Activated naive CD4-positive, alpha-beta T cell treated with anti-CD3 and anti-CD28 coated beads, Interleukin-2, amount 50 U/mL, for 24 hours (primary cell): ENCODE results near the gene MTMR6.

Experiments used
- H3K27ac Mint-ChIP-seq: one replicate; pipeline ENCODE4 v1.8.0; 2021; ENCODE audit warnings: mild to moderate bottlenecking, mixed read lengths
- H3K27me3 Mint-ChIP-seq: one replicate; pipeline ENCODE4 v1.8.0; 2021; ENCODE audit warnings: mixed read lengths
- H3K36me3 Mint-ChIP-seq: one replicate; pipeline ENCODE4 v1.8.0; 2021; ENCODE audit warnings: mixed read lengths
- H3K4me1 Mint-ChIP-seq: one replicate; pipeline ENCODE4 v1.8.0; 2021; ENCODE audit warnings: mixed read lengths
- H3K4me3 Mint-ChIP-seq: one replicate; pipeline ENCODE4 v1.8.0; 2021; ENCODE audit warnings: mild to moderate bottlenecking, mixed read lengths
- H3K9me3 Mint-ChIP-seq: one replicate; pipeline ENCODE4 v1.8.0; 2021; ENCODE audit warnings: mixed read lengths

The MTMR6 gene

DNA sequence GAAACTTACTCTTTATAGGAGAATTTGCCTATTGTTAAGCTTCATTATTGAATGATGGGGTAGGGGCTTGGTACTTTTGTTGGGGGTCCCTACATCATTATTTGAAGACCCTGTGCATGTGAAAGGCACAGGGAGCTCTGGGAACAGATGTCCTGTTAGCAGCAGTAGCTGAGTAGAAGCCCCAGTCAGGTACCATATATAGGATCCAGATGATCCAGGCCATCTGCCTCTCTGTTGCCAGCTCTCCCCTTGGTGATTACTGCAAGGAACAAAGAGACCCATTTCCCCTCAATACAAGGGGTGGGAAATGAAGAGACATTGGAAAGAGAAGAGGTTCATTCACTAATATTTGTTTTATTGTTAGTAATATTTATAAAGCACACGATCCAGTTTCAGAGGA is 4.4 kb upstream of the MTMR6 start:
- Mint-ChIP-seq H3K27me3 (peaks cover 2% of the 10 kb centered on the region), H3K9me3 (no peaks in the 10 kb centered on the region), H3K4me3 (no peak overlapping the region), H3K36me3 (no peaks in the 10 kb centered on the region), H3K4me1 (peaks cover 6% of the 10 kb centered on the region), H3K27ac (no peak overlapping the region)

- peaks cover 2% of the 10 kb centered on the region for H3K36me3 Mint-ChIP-seq
- no peaks in the 10 kb centered on the region for H3K9me3 Mint-ChIP-seq
- H3K27ac Mint-ChIP-seq: no peak overlapping the region
- peaks cover 28% of the 10 kb centered on the region for H3K4me1 Mint-ChIP-seq
- no peak overlapping the region for H3K4me3 Mint-ChIP-seq
- H3K27me3 Mint-ChIP-seq: peaks cover 2% of the 10 kb centered on the region
Observed at GRCh38 chr13:25288966-25289365, 1.7 kb upstream of the MTMR6 start.

DNA sequence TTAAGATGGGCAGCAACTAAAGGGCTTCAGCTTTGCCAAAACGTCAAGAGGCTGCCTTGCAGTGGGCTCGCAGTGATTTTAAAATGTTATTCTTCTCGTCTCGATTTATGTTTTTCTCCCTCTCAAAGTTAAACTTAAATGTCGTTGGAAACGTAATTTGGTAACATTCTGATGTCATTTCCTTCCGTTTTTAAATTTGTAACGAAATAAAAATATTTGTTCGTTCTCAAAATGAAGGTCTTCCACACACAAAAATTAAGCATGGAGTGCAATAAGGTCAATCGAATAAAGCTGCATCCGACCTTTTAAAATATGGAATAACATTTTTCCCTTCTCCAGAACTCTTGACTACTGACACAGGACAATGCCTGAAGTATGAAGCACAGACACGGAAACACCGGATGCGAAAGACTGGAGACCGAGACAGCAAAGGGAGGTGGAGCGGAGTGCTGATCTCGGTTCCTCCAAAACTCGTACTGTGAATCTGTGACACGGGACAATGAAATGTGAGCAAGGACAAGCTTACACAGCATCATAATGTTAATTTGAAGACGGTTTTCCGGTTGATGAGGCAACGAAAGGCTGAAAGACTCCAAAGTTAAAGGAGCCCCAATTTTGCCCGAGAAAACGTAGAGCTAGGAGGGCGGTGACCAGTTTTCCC is 850 bp downstream of the MTMR6 start:
- H3K36me3 Mint-ChIP-seq: peaks cover 6% of the 10 kb centered on the region
- no peaks in the 10 kb centered on the region for H3K9me3 Mint-ChIP-seq
- peaks cover 45% of the 10 kb centered on the region for H3K4me1 Mint-ChIP-seq
- H3K27me3 Mint-ChIP-seq: peaks cover 2% of the 10 kb centered on the region
- H3K27ac Mint-ChIP-seq: peak overlapping the region; percentile 82
- H3K4me3 Mint-ChIP-seq: peak overlapping the region; percentile 96

- Mint-ChIP-seq H3K36me3 (peaks cover 7% of the 10 kb centered on the region), H3K4me1 (peaks cover 87% of the 10 kb centered on the region), H3K4me3 (peak overlapping the region; percentile 28), H3K9me3 (no peaks in the 10 kb centered on the region), H3K27ac (no peak overlapping the region), H3K27me3 (no peaks in the 10 kb centered on the region)
Observed at GRCh38 chr13:25281935-25282332, 5.4 kb downstream of the MTMR6 start.

DNA sequence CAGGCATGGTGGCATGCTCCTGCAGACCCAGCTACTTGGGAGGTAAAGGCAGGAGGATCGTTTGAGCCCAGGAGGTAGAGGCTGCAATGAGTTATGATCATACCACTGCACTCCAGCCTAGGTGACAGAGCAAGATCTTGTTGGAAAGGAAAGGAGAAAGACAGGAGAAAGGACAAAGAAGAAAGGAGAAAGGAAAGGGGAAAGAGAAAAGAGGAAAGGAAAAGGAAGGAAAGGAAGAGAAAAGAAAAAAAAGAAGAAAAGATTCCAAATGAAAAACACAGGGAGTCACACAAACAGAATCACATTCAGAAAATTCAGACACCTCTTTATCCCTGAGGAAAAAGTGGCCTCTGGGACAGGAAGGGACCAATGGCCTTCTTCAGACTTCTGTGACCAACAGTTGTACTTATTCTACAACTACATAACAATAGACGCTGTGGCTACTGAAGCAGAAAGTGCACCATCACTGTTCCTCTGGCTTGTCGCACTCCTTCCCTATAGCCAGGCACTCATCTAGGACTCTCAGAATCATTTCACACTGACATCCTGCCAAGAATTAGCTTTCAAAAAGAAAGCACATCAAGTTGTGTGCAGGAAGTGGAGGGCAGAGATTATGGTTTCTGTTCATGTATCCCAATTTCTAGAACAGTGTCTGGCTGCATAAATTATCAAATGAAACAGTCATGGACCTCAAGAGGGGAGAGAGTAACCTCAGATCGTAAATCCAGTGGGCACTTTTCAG is 5.9 kb downstream of the MTMR6 start:
- Mint-ChIP-seq H3K27ac (peak overlapping the region; percentile 10), H3K4me3 (peak overlapping the region; percentile 28)

DNA sequence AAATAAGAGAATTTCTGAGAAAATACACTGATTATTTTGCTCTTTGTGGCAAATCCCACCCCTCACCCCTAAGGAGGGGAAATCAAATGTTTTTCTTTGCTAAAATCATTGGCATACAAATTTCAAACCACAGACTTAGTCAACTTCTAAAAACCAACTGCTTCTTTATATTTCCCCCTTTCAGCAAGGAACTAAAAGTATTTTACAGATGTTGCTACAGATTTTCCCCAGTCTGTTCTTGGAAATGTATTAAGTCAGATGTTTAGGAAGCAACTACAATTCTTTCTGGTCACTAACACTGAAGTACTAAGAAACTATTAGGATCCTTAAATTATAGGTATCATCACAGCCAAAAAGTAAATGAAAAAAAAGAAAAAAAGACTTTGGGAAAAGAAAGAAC is 6.9 kb downstream of the MTMR6 start:
- Mint-ChIP-seq H3K9me3 (no peaks in the 10 kb centered on the region), H3K27me3 (no peaks in the 10 kb centered on the region), H3K36me3 (peaks cover 6% of the 10 kb centered on the region), H3K4me1 (peaks cover 85% of the 10 kb centered on the region), H3K27ac (peak overlapping the region; percentile 43), H3K4me3 (no peak overlapping the region)

More for the DNA sequence above, 5.9 kb downstream of the MTMR6 start:
- H3K36me3 Mint-ChIP-seq: peaks cover 6% of the 10 kb centered on the region
- peaks cover 89% of the 10 kb centered on the region for H3K4me1 Mint-ChIP-seq
- H3K27me3 Mint-ChIP-seq: no peaks in the 10 kb centered on the region
- no peaks in the 10 kb centered on the region for H3K9me3 Mint-ChIP-seq

- no peaks in the 10 kb centered on the region for H3K27me3 Mint-ChIP-seq
- peak overlapping the region; percentile 73 for H3K27ac Mint-ChIP-seq
- peak overlapping the region; percentile 27 for H3K4me3 Mint-ChIP-seq
- no peaks in the 10 kb centered on the region for H3K9me3 Mint-ChIP-seq
- H3K4me1 Mint-ChIP-seq: peaks cover 56% of the 10 kb centered on the region
- peaks cover 4% of the 10 kb centered on the region for H3K36me3 Mint-ChIP-seq
Observed at GRCh38 chr13:25276748-25277147, 10.5 kb downstream of the MTMR6 start.

DNA sequence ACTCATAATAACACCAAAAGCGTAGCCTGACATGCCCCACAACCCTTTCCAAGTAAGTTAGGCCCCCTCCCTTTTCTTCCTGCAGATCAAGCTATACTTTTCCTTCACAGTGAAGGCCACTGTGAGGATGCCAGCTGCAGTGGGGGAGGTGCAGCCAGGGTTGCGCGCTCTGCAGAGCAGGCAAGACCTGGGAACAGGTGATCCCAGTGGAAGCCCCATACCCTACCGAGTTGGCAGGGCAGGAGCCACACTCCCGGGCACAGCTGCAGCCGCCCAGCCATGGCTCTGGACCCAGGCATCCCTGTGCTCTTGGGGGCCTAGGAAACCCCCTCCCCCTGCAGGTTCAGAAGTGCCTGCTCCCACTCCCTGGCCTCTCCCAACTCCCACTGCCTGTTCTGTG is 18.7 kb downstream of the MTMR6 start:
- peaks cover 12% of the 10 kb centered on the region for H3K36me3 Mint-ChIP-seq
- no peak overlapping the region for H3K4me3 Mint-ChIP-seq
- no peaks in the 10 kb centered on the region for H3K9me3 Mint-ChIP-seq
- H3K27me3 Mint-ChIP-seq: no peaks in the 10 kb centered on the region
- peaks cover 14% of the 10 kb centered on the region for H3K4me1 Mint-ChIP-seq
- no peak overlapping the region for H3K27ac Mint-ChIP-seq

GRCh38 chr13:25267715-25268114 is 19.6 kb downstream of the MTMR6 start:
- Mint-ChIP-seq H3K4me3 (no peak overlapping the region), H3K9me3 (no peaks in the 10 kb centered on the region), H3K27ac (no peak overlapping the region), H3K36me3 (peaks cover 12% of the 10 kb centered on the region), H3K4me1 (peaks cover 14% of the 10 kb centered on the region), H3K27me3 (no peaks in the 10 kb centered on the region)

- Mint-ChIP-seq H3K27me3 (no peaks in the 10 kb centered on the region), H3K9me3 (no peaks in the 10 kb centered on the region), H3K36me3 (peaks cover 10% of the 10 kb centered on the region), H3K4me1 (peaks cover 14% of the 10 kb centered on the region), H3K27ac (no peak overlapping the region), H3K4me3 (no peak overlapping the region)
Observed at GRCh38 chr13:25266706-25267105, 20.6 kb downstream of the MTMR6 start.

GRCh38 chr13:25262261-25262660 is 25.0 kb downstream of the MTMR6 start:
- no peak overlapping the region for H3K4me3 Mint-ChIP-seq
- H3K27me3 Mint-ChIP-seq: no peaks in the 10 kb centered on the region
- no peaks in the 10 kb centered on the region for H3K4me1 Mint-ChIP-seq
- no peaks in the 10 kb centered on the region for H3K9me3 Mint-ChIP-seq
- H3K36me3 Mint-ChIP-seq: peaks cover 16% of the 10 kb centered on the region
- H3K27ac Mint-ChIP-seq: no peak overlapping the region

DNA sequence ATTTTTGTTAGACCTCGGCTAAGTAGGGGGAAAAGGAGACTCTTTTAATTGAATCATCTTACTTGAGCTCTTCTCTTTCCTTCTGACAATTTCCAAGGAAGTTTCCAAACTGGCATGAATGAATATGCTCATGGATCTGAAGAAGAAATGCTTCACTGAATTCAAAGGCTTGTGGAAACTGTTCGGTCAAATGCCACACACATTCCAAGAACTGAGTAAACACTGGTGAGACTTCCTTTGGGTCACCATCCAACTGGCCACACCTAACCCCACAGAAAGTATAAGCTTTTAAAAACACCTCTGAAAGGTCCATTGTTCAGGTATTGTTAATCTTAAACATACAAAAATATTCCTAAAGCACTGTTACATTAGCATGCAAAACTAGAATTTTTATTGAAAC is 33.6 kb downstream of the MTMR6 start:
- Mint-ChIP-seq H3K4me1 (no peaks in the 10 kb centered on the region), H3K4me3 (no peak overlapping the region), H3K27me3 (no peaks in the 10 kb centered on the region), H3K36me3 (peaks cover 26% of the 10 kb centered on the region), H3K27ac (no peak overlapping the region), H3K9me3 (no peaks in the 10 kb centered on the region)

DNA sequence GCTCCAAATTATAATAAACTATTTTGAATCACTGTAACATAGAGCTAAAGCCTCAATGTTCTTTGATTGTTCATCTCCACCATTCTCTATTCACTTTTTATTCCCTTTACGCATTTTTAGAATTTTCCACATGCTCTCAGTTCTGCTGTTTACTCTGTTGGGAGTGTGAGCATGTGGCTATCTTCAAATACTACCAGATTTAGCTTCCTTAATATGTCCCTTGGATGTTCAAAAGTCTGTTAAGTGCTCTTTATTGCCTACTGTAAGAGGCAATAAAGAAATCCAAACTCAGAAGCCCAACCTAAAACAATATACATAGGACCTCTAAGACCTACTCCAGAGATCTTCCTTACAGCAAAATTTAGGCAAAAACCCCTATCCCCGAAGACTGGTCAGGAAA is 34.5 kb downstream of the MTMR6 start:
- H3K9me3 Mint-ChIP-seq: no peaks in the 10 kb centered on the region
- peaks cover 26% of the 10 kb centered on the region for H3K36me3 Mint-ChIP-seq
- no peak overlapping the region for H3K27ac Mint-ChIP-seq
- H3K4me1 Mint-ChIP-seq: no peaks in the 10 kb centered on the region
- no peaks in the 10 kb centered on the region for H3K27me3 Mint-ChIP-seq
- H3K4me3 Mint-ChIP-seq: no peak overlapping the region

- H3K4me3 Mint-ChIP-seq: no peak overlapping the region
- H3K36me3 Mint-ChIP-seq: peaks cover 21% of the 10 kb centered on the region
- no peaks in the 10 kb centered on the region for H3K4me1 Mint-ChIP-seq
- H3K9me3 Mint-ChIP-seq: no peaks in the 10 kb centered on the region
- H3K27ac Mint-ChIP-seq: no peak overlapping the region
- no peaks in the 10 kb centered on the region for H3K27me3 Mint-ChIP-seq
Observed at GRCh38 chr13:25252225-25252624, 35.1 kb downstream of the MTMR6 start.

- no peaks in the 10 kb centered on the region for H3K27me3 Mint-ChIP-seq
- H3K36me3 Mint-ChIP-seq: peaks cover 23% of the 10 kb centered on the region
- H3K9me3 Mint-ChIP-seq: no peaks in the 10 kb centered on the region
- H3K4me1 Mint-ChIP-seq: no peaks in the 10 kb centered on the region
- H3K4me3 Mint-ChIP-seq: no peak overlapping the region
- H3K27ac Mint-ChIP-seq: no peak overlapping the region
Observed at GRCh38 chr13:25249001-25249543, 38.2 kb downstream of the MTMR6 start.

DNA sequence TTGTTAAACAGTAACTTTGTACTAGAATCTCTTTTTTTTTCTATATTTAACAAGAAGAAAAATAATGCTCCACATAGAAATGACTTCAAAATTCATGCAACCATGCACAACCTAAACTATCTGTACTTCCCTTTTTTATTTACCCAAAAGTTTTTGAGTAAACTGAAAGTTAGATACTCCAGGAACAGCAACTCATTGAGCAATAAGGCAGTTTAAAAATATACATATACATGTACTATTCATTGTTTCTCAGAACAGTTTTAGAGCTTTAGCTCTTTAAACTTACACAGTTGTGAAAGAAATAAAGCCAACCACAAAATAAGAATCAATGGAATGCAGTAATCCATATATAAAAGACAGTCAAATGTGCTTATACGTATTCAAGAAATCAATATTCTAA is 39.2 kb downstream of the MTMR6 start:
- no peaks in the 10 kb centered on the region for H3K27me3 Mint-ChIP-seq
- no peak overlapping the region for H3K4me3 Mint-ChIP-seq
- H3K36me3 Mint-ChIP-seq: peaks cover 23% of the 10 kb centered on the region

More for the DNA sequence above, 39.2 kb downstream of the MTMR6 start:
- Mint-ChIP-seq H3K27ac (no peak overlapping the region), H3K9me3 (no peaks in the 10 kb centered on the region), H3K4me1 (no peaks in the 10 kb centered on the region)
